ENCODE measurements around the gene NKX6-2. TPM values are rescaled to one million over a fixed set of nuclear protein-coding genes. Genes with fewer than 3 reads are reported as not detected.
"Not testable (repeated sequence)": the region's sequence is repeated elsewhere in the genome, so short reads cannot be mapped to it uniquely, and the experiment has no call there.

The NKX6-2 gene
- polyA plus RNA-seq, 1 donor, result 1.7 TPM

DNA sequence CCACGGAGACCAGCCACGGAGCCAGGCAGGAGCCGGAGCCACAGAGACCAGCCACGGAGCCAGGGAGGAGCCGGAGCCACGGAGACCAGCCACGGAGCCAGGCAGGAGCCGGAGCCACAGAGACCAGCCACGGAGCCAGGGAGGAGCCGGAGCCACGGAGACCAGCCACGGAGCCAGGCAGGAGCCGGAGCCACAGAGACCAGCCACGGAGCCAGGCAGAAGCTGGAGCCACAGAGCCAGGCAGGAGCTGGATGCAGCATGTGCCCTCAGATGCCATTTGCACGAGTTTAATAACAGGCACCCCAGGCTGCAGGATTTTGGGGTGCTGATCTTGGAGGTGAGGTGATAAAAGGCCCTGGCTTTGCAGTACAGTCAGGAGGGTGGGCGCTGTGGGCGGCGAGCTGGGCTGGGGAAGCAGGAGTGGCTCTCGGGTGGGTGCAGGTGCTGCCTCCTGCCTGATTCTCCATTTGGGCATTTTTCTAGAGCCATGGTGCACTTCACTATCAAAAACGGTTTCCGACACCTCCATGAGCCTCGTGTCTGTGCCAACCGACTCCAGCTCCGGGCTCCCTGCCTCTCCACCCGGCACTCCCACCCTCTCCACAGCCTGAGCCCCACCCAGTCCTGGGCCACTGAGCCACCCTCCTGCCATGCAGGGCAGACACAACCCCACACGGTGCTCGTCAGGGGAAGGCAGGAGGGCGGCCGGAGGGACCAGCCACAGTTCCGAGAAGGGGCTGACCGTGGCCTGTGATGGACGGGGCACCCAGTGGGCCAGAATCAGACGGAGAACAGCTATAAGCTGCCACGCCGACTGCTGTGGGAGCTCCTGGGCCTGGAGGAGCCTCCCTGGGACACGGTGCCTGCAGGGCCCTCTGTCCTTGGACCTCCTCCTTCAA, 40.8 kb upstream of the NKX6-2 start:
- Histone ChIP-seq H3K4me3 (ENCODE audit: low read length) (no peak overlapping the region), H3K27me3 (ENCODE audit: control insufficient read depth, insufficient read depth, low read length) (peaks cover 7% of the 10 kb centered on the region), H3K27ac (ENCODE audit: low read length) (no peak overlapping the region), H3K9me3 (ENCODE audit: control insufficient read depth, low read depth, low read length) (peaks cover 20% of the 10 kb centered on the region), H3K36me3 (ENCODE audit: control insufficient read depth, insufficient read depth, low read length) (no peaks in the 10 kb centered on the region), H3K4me1 (ENCODE audit: control insufficient read depth, insufficient read depth, low read length) (no peaks in the 10 kb centered on the region)
- 100% methylated on average over 2 of the region's 36 CpGs for WGBS (ENCODE audit: insufficient coverage, low lambda C conversion rate)
- no peak for DNase-seq

- 100% methylated on average over 1 of the region's 34 CpGs for WGBS (ENCODE audit: insufficient coverage, low lambda C conversion rate)
- H3K9me3 ChIP-seq (ENCODE audit: control insufficient read depth, low read depth, low read length), result peaks cover 20% of the 10 kb centered on the region
- H3K36me3 ChIP-seq (ENCODE audit: control insufficient read depth, insufficient read depth, low read length); H3K4me1 ChIP-seq (ENCODE audit: control insufficient read depth, insufficient read depth, low read length); H3K27me3 ChIP-seq (ENCODE audit: control insufficient read depth, insufficient read depth, low read length); DNase-seq; H3K27ac ChIP-seq (ENCODE audit: low read length); H3K4me3 ChIP-seq (ENCODE audit: low read length): not testable (repeated sequence)
Measured at GRCh38 chr10:132825783-132826523, 40.0 kb upstream of the NKX6-2 start.

- no peaks in the 10 kb centered on the region for H3K36me3 ChIP-seq (ENCODE audit: control insufficient read depth, insufficient read depth, low read length)
- WGBS (ENCODE audit: insufficient coverage, low lambda C conversion rate), result 97% methylated on average over 5 of the region's 13 CpGs
- DNase-seq, result no peak
- H3K9me3 ChIP-seq (ENCODE audit: control insufficient read depth, low read depth, low read length), result peaks cover 8% of the 10 kb centered on the region
- H3K4me1 ChIP-seq (ENCODE audit: control insufficient read depth, insufficient read depth, low read length), result no peaks in the 10 kb centered on the region
- peaks cover 9% of the 10 kb centered on the region for H3K27me3 ChIP-seq (ENCODE audit: control insufficient read depth, insufficient read depth, low read length)
- no peak overlapping the region for H3K4me3 ChIP-seq (ENCODE audit: low read length)
- H3K27ac ChIP-seq (ENCODE audit: low read length), result no peak overlapping the region
Measured at GRCh38 chr10:132820056-132820455, 34.1 kb upstream of the NKX6-2 start.

GRCh38 chr10:132817701-132818211, 31.8 kb upstream of the NKX6-2 start:
- no peak for DNase-seq
- no peaks in the 10 kb centered on the region for H3K4me1 ChIP-seq (ENCODE audit: control insufficient read depth, insufficient read depth, low read length)
- H3K4me3 ChIP-seq (ENCODE audit: low read length), result no peak overlapping the region
- peaks cover 4% of the 10 kb centered on the region for H3K9me3 ChIP-seq (ENCODE audit: control insufficient read depth, low read depth, low read length)
- WGBS (ENCODE audit: insufficient coverage, low lambda C conversion rate), result no CpG with 5 or more reads among the region's 29 CpGs
- H3K36me3 ChIP-seq (ENCODE audit: control insufficient read depth, insufficient read depth, low read length), result no peaks in the 10 kb centered on the region
- no peak overlapping the region for H3K27ac ChIP-seq (ENCODE audit: low read length)
- peaks cover 9% of the 10 kb centered on the region for H3K27me3 ChIP-seq (ENCODE audit: control insufficient read depth, insufficient read depth, low read length)

GRCh38 chr10:132816718-132817117, 30.8 kb upstream of the NKX6-2 start:
- Histone ChIP-seq H3K4me3 (ENCODE audit: low read length) (no peak overlapping the region), H3K27ac (ENCODE audit: low read length) (no peak overlapping the region), H3K4me1 (ENCODE audit: control insufficient read depth, insufficient read depth, low read length) (no peaks in the 10 kb centered on the region), H3K36me3 (ENCODE audit: control insufficient read depth, insufficient read depth, low read length) (no peaks in the 10 kb centered on the region), H3K9me3 (ENCODE audit: control insufficient read depth, low read depth, low read length) (peaks cover 4% of the 10 kb centered on the region), H3K27me3 (ENCODE audit: control insufficient read depth, insufficient read depth, low read length) (peaks cover 9% of the 10 kb centered on the region)
- no peak for DNase-seq
- 100% methylated on average over 2 of the region's 12 CpGs for WGBS (ENCODE audit: insufficient coverage, low lambda C conversion rate)

GRCh38 chr10:132815168-132815857, 29.4 kb upstream of the NKX6-2 start:
- H3K27me3 ChIP-seq (ENCODE audit: control insufficient read depth, insufficient read depth, low read length), result peaks cover 9% of the 10 kb centered on the region
- H3K4me1 ChIP-seq (ENCODE audit: control insufficient read depth, insufficient read depth, low read length), result no peaks in the 10 kb centered on the region
- no peak overlapping the region for H3K4me3 ChIP-seq (ENCODE audit: low read length)
- no CpG with 5 or more reads among the region's 18 CpGs for WGBS (ENCODE audit: insufficient coverage, low lambda C conversion rate)
- H3K27ac ChIP-seq (ENCODE audit: low read length), result no peak overlapping the region
- no peaks in the 10 kb centered on the region for H3K36me3 ChIP-seq (ENCODE audit: control insufficient read depth, insufficient read depth, low read length)
- no peak for DNase-seq
- peaks cover 4% of the 10 kb centered on the region for H3K9me3 ChIP-seq (ENCODE audit: control insufficient read depth, low read depth, low read length)

- H3K27ac ChIP-seq (ENCODE audit: low read length), result no peak overlapping the region
- WGBS (ENCODE audit: insufficient coverage, low lambda C conversion rate), result no CpG with 5 or more reads among the region's 16 CpGs
- no peak overlapping the region for H3K4me3 ChIP-seq (ENCODE audit: low read length)
- peaks cover 4% of the 10 kb centered on the region for H3K9me3 ChIP-seq (ENCODE audit: control insufficient read depth, low read depth, low read length)
- no peak for DNase-seq
- H3K36me3 ChIP-seq (ENCODE audit: control insufficient read depth, insufficient read depth, low read length), result no peaks in the 10 kb centered on the region
- peaks cover 9% of the 10 kb centered on the region for H3K27me3 ChIP-seq (ENCODE audit: control insufficient read depth, insufficient read depth, low read length)
- no peaks in the 10 kb centered on the region for H3K4me1 ChIP-seq (ENCODE audit: control insufficient read depth, insufficient read depth, low read length)
Measured at GRCh38 chr10:132814469-132814856, 28.5 kb upstream of the NKX6-2 start.

GRCh38 chr10:132813560-132814468, 27.9 kb upstream of the NKX6-2 start:
- Histone ChIP-seq H3K4me3 (ENCODE audit: low read length) (no peak overlapping the region), H3K4me1 (ENCODE audit: control insufficient read depth, insufficient read depth, low read length) (no peaks in the 10 kb centered on the region), H3K9me3 (ENCODE audit: control insufficient read depth, low read depth, low read length) (peaks cover 4% of the 10 kb centered on the region), H3K27me3 (ENCODE audit: control insufficient read depth, insufficient read depth, low read length) (peaks cover 9% of the 10 kb centered on the region), H3K27ac (ENCODE audit: low read length) (no peak overlapping the region), H3K36me3 (ENCODE audit: control insufficient read depth, insufficient read depth, low read length) (no peaks in the 10 kb centered on the region)
- no CpG with 5 or more reads among the region's 28 CpGs for WGBS (ENCODE audit: insufficient coverage, low lambda C conversion rate)
- DNase-seq, result no peak

DNA sequence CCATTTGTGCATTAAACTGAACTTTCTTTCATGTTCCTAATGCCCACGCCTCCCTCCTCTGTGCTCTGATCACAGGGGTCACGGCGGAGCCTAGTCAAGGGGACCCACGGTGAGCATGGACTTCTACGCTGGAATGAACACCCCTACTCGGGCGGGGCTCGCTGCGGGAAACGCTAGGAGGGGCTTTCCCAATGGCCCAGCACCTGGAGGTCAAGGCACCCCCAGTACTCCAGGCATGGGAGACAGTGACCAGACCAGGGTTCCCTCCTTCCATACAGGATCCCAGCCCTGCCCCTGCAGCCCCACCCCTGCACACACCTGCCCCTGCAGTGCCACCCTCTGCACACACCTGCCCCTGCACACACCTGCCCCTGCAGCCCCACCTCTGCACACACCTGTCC, 27.1 kb upstream of the NKX6-2 start:
- H3K27me3 ChIP-seq (ENCODE audit: control insufficient read depth, insufficient read depth, low read length), result peaks cover 11% of the 10 kb centered on the region
- DNase-seq, result no peak

More for the DNA sequence above, 27.1 kb upstream of the NKX6-2 start:
- no peak overlapping the region for H3K27ac ChIP-seq (ENCODE audit: low read length)
- peaks cover 4% of the 10 kb centered on the region for H3K9me3 ChIP-seq (ENCODE audit: control insufficient read depth, low read depth, low read length)
- H3K4me3 ChIP-seq (ENCODE audit: low read length), result no peak overlapping the region
- H3K4me1 ChIP-seq (ENCODE audit: control insufficient read depth, insufficient read depth, low read length), result no peaks in the 10 kb centered on the region
- no peaks in the 10 kb centered on the region for H3K36me3 ChIP-seq (ENCODE audit: control insufficient read depth, insufficient read depth, low read length)
- WGBS (ENCODE audit: insufficient coverage, low lambda C conversion rate), result no CpG with 5 or more reads among the region's 10 CpGs

All from large intestine (tissue), 3 donors.